ENCODE results near the gene TMIE. TPM values are rescaled to one million over a fixed set of nuclear protein-coding genes. Genes with fewer than 3 reads are reported as not detected.

TMIE gene
- total and polyA plus RNA-seq, 2 of the 4 experiments (the other 2 are of a cell fraction) = 0.12 TPM; not detected in 1

DNA sequence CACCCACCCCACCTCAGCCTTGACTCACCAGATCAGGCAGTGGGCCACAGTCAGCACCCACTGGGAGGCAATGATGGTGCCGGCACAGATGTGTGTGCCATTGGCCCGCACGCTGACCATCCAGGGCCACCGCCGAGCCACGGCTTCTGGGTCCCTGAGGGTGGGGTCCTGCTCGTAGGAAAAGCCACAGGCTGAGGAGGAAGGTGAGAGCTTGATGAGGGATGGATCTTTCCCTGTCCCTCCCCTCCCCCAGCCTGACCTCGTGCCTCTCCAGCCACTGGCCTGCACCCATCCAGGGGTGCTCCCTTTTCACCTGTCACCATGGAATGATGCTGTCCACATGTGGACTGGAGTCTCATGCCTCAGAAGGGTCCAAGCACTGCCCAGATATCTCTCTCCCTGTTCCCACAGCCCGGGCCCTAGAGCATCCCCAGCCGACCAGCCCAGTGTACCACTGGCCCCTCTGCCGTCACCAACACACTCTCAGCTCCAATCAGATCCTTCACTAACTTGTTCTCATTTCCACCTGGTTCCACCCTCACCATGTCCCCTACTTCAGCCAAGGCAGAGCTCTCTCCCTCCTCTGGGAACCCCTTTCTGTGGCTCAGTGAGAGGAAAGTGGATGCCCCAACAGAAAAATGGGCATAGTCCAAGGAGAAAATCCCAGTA lies 14.4 kb downstream of the TMIE start:
- H3K9me3 ChIP-seq (ENCODE audit: control insufficient read depth, insufficient read depth, low read length) = no peaks in the 10 kb centered on the region
- no peak overlapping the region for H3K14ac ChIP-seq (replicated peaks; ENCODE audit: low read depth, low read length)
- no peak overlapping the region for H4K5ac ChIP-seq (ENCODE audit: low read depth, low read length)
- TF ChIP-seq RAD21 (IDR thresholded peaks at IDR 0.05; ENCODE audit: low read length) = no peak
- no peak for TF ChIP-seq MAZ (IDR thresholded peaks at IDR 0.05; ENCODE audit: borderline replicate concordance, low read depth, low read length)
- no peak for TF ChIP-seq MAFK (IDR thresholded peaks at IDR 0.05; ENCODE audit: low read depth, low read length)
- no peak for TF ChIP-seq SMC3 (IDR thresholded peaks at IDR 0.05; ENCODE audit: low read depth, low read length)
- TF ChIP-seq, protein P1, sequence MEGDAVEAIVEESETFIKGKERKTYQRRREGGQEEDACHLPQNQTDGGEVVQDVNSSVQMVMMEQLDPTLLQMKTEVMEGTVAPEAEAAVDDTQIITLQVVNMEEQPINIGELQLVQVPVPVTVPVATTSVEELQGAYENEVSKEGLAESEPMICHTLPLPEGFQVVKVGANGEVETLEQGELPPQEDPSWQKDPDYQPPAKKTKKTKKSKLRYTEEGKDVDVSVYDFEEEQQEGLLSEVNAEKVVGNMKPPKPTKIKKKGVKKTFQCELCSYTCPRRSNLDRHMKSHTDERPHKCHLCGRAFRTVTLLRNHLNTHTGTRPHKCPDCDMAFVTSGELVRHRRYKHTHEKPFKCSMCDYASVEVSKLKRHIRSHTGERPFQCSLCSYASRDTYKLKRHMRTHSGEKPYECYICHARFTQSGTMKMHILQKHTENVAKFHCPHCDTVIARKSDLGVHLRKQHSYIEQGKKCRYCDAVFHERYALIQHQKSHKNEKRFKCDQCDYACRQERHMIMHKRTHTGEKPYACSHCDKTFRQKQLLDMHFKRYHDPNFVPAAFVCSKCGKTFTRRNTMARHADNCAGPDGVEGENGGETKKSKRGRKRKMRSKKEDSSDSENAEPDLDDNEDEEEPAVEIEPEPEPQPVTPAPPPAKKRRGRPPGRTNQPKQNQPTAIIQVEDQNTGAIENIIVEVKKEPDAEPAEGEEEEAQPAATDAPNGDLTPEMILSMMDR (conservative IDR thresholded peaks at IDR 0.05; ENCODE audit: low read depth, low read length) = no peak
- TF ChIP-seq BHLHE40 (IDR thresholded peaks at IDR 0.05; ENCODE audit: low read depth, low read length) = no peak
- no peak for TF ChIP-seq POLR2A (IDR thresholded peaks at IDR 0.05; ENCODE audit: low read depth, low read length)
- TF ChIP-seq CEBPB (IDR thresholded peaks at IDR 0.05; ENCODE audit: low read depth, low read length) = no peak
- no peak for TF ChIP-seq FOS (IDR thresholded peaks at IDR 0.05; ENCODE audit: low read depth, low read length)
- no peak for TF ChIP-seq CHD1 (IDR thresholded peaks at IDR 0.05; ENCODE audit: low read depth, low read length)
- no peak for TF ChIP-seq RCOR1 (IDR thresholded peaks at IDR 0.05; ENCODE audit: insufficient replicate concordance, low read length)
- TF ChIP-seq, protein P2, sequence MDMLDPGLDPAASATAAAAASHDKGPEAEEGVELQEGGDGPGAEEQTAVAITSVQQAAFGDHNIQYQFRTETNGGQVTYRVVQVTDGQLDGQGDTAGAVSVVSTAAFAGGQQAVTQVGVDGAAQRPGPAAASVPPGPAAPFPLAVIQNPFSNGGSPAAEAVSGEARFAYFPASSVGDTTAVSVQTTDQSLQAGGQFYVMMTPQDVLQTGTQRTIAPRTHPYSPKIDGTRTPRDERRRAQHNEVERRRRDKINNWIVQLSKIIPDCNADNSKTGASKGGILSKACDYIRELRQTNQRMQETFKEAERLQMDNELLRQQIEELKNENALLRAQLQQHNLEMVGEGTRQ (IDR thresholded peaks at IDR 0.05; ENCODE audit: low read depth, low read length) = no peak
- no peak overlapping the region for H3K4ac ChIP-seq (ENCODE audit: low read depth, low read length)
- no peaks in the 10 kb centered on the region for H3K4me1 ChIP-seq (ENCODE audit: control insufficient read depth, insufficient read depth, low read length)
- no peak overlapping the region for H3K27ac ChIP-seq (ENCODE audit: insufficient read depth, low read length)
- BruUV-seq (replicated peaks) = no TSS peak
- H3K4me3 ChIP-seq (ENCODE audit: insufficient read depth, low read depth, low read length) = no peak overlapping the region
- H2BK120ac ChIP-seq (ENCODE audit: low read depth, low read length) = no peak overlapping the region
- ChIA-PET POLR2A (ENCODE audit: unreplicated experiment) (no interaction called here), CTCF (no interaction called here)
- H4K8ac ChIP-seq (ENCODE audit: low read depth in 2 of 2, low read length in 2 of 2) = no peak overlapping the region
- H4K91ac ChIP-seq (ENCODE audit: insufficient read depth, low read depth, low read length) = no peak overlapping the region
- H3K56ac ChIP-seq (ENCODE audit: extremely low read depth, insufficient read depth, low read length) = no peak overlapping the region
- no peak for ATAC-seq (ENCODE audit: low read depth)
- H3K79me1 ChIP-seq (ENCODE audit: low read depth in 1 of 2, low read length in 2 of 2) = no peaks in the 10 kb centered on the region
- H3K9me1 ChIP-seq (ENCODE audit: insufficient read depth, low read length) = no peaks in the 10 kb centered on the region
- H3K4me2 ChIP-seq (ENCODE audit: low read depth, low read length) = no peak overlapping the region
- no peaks in the 10 kb centered on the region for H3K36me3 ChIP-seq (ENCODE audit: control insufficient read depth, insufficient read depth, low read length)
- H2AK5ac ChIP-seq (ENCODE audit: low read depth, low read length) = no peak overlapping the region
- no peak overlapping the region for H3K18ac ChIP-seq (ENCODE audit: low read depth, low read length)
- H2BK5ac ChIP-seq (ENCODE audit: low read depth, low read length, poor library complexity, severe bottlenecking) = no peak overlapping the region
- 60% methylated on average over 3 of the region's 11 CpGs; no CpG with 5 or more reads in 1 of the 2 experiments for WGBS, 2 experiments (ENCODE audit: extremely low coverage in 2 of 2, insufficient read length in 1 of 2)
- no peak overlapping the region for H2BK20ac ChIP-seq (ENCODE audit: low read depth, low read length)
- intact Hi-C loops (cut with micrococcal nuclease) = no loop called here
- peaks cover 54% of the 10 kb centered on the region for H3K27me3 ChIP-seq (ENCODE audit: control insufficient read depth, insufficient read depth, low read length)
- no peak overlapping the region for H2AK9ac ChIP-seq (replicated peaks; ENCODE audit: low read depth, low read length, poor library complexity)
- no peak overlapping the region for H2BK15ac ChIP-seq (ENCODE audit: low read depth, low read length)
- in situ Hi-C loops (cut with MboI; ENCODE audit: low sequenced_read_pairs) = loop anchor here (25.0 kb wide), 1 partner anchor 647 kb away; no protein-coding TSS in a partner anchor
- no peak overlapping the region for H3K23ac ChIP-seq (ENCODE audit: low read depth, low read length)
- no peak for DNase-seq
- no peak overlapping the region for H3K9ac ChIP-seq (ENCODE audit: low read depth, low read length)
- dilution Hi-C loops (cut with HindIII; ENCODE audit: low sequenced_read_pairs, unreplicated experiment) = no loop called here
- no peak overlapping the region for H2AFZ ChIP-seq (replicated peaks; ENCODE audit: low read length, poor library complexity)
- H4K20me1 ChIP-seq (ENCODE audit: insufficient read depth, low read length) = no peaks in the 10 kb centered on the region

Data from IMR-90 (cell line).